CD14-positive monocyte (primary cell): ENCODE results near the gene TMEM158. TPM values are rescaled to one million over a fixed set of nuclear protein-coding genes. Genes with fewer than 3 reads are reported as not detected.

ENCODE experiments used
- DNase-seq, 3 donors: peaks; one replicate each; pipeline ENCODE4 v3.0.0-alpha.2; 2011 to 2022
- H2AFZ ChIP-seq: 2 replicates; pipeline ENCODE4 v1.6.0; 2012; ENCODE audit warnings: mild to moderate bottlenecking, low read depth, low read length, inconsistent platforms; ENCODE audit not compliant: insufficient read depth, poor library complexity, severe bottlenecking
- H3K27ac ChIP-seq, 2 donors: 1 replicate in 1 of 2; 2 replicates in 1 of 2; pipeline ENCODE4 v1.5.1; 2012 to 2013; ENCODE audit warnings: low read length in 2 of 2, control low read depth in 1 of 2, inconsistent platforms in 1 of 2, low read depth in 1 of 2, mild to moderate bottlenecking in 1 of 2
- H3K27me3 ChIP-seq, 2 donors: one replicate each; pipeline versions ENCODE4 v1.6.0 to v1.6.1; 2011 to 2013; ENCODE audit warnings: low read length in 2 of 2; ENCODE audit not compliant: control insufficient read depth in 2 of 2, insufficient read depth in 2 of 2
- H3K36me3 ChIP-seq, 2 donors: replicated peaks in 1 of 2; 1 replicate in 1 of 2; 2 replicates in 1 of 2; pipeline versions ENCODE4 v1.5.1 to v1.6.1; 2012 to 2013; ENCODE audit warnings: low read length in 2 of 2, control low read depth in 1 of 2, inconsistent platforms in 1 of 2, mild to moderate bottlenecking in 1 of 2; ENCODE audit not compliant: insufficient read depth in 2 of 2, control insufficient read depth in 1 of 2
- H3K4me1 ChIP-seq, 2 donors: 1 replicate in 1 of 2; 2 replicates in 1 of 2; pipeline versions ENCODE4 v1.5.1 to v1.6.1; 2012 to 2013; ENCODE audit warnings: low read length in 2 of 2, control low read depth in 1 of 2, inconsistent platforms in 1 of 2, mild to moderate bottlenecking in 1 of 2, moderate library complexity in 1 of 2; ENCODE audit not compliant: insufficient read depth in 2 of 2, control insufficient read depth in 1 of 2
- H3K4me2 ChIP-seq: replicated peaks from 2 replicates; pipeline ENCODE3; 2012; ENCODE audit warnings: low read length, moderate library complexity, mild to moderate bottlenecking; ENCODE audit not compliant: poor library complexity, severe bottlenecking; ENCODE audit errors: extremely low read depth
- H3K4me3 ChIP-seq, 3 experiments: fragments of 200-600 bp in 1 of 3; sonication (generic) in 1 of 3; replicated peaks in 1 of 3; 1 replicate in 2 of 3; 2 replicates in 1 of 3; pipeline ENCODE4 v1.5.1; 2011 to 2013; ENCODE audit warnings: low read length in 3 of 3, mild to moderate bottlenecking in 3 of 3, control low read depth in 2 of 3, low read depth in 2 of 3, inconsistent platforms in 1 of 3, moderate library complexity in 1 of 3
- H3K79me2 ChIP-seq: 2 replicates; pipeline ENCODE4 v1.6.0; 2012; ENCODE audit warnings: mild to moderate bottlenecking, control low read depth, inconsistent platforms, low read length, moderate library complexity; ENCODE audit not compliant: insufficient read depth
- H3K9ac ChIP-seq: 2 replicates; pipeline ENCODE4 v1.6.0; 2017; ENCODE audit warnings: low read length, mild to moderate bottlenecking; ENCODE audit not compliant: insufficient read depth, poor library complexity, severe bottlenecking
- H3K9me3 ChIP-seq, 2 donors: replicated peaks in 1 of 2; 1 replicate in 1 of 2; 2 replicates in 1 of 2; pipeline versions ENCODE4 v1.5.1 to v1.6.1; 2012 to 2013; ENCODE audit warnings: low read length in 2 of 2, control low read depth in 1 of 2; ENCODE audit not compliant: control insufficient read depth in 1 of 2, insufficient read depth in 1 of 2
- H4K20me1 ChIP-seq: 2 replicates; pipeline ENCODE4 v1.6.0; 2012; ENCODE audit warnings: mild to moderate bottlenecking, low read length, control low read depth, moderate library complexity; ENCODE audit not compliant: insufficient read depth
- H3K27ac Mint-ChIP-seq, 7 donors: one replicate each; pipeline ENCODE4 v1.8.0; 2020; ENCODE audit warnings: mild to moderate bottlenecking in 7 of 7, mixed read lengths in 7 of 7, moderate library complexity in 6 of 7, inconsistent platforms in 2 of 7
- H3K27me3 Mint-ChIP-seq, 3 donors: one replicate each; pipeline ENCODE4 v1.8.0; 2021 to 2022; ENCODE audit warnings: low read depth in 3 of 3, mild to moderate bottlenecking in 3 of 3, mixed read lengths in 3 of 3, moderate library complexity in 3 of 3, inconsistent platforms in 1 of 3
- H3K36me3 Mint-ChIP-seq, 2 donors: one replicate each; pipeline ENCODE4 v1.8.0; 2020; ENCODE audit warnings: mixed read lengths in 2 of 2, inconsistent platforms in 1 of 2, mild to moderate bottlenecking in 1 of 2
- H3K4me1 Mint-ChIP-seq: one replicate; pipeline ENCODE4 v1.8.0; 2020; ENCODE audit warnings: mild to moderate bottlenecking, mixed read lengths
- H3K4me3 Mint-ChIP-seq, 2 donors: one replicate each; pipeline ENCODE4 v1.8.0; 2020; ENCODE audit warnings: mild to moderate bottlenecking in 2 of 2, mixed read lengths in 2 of 2, moderate library complexity in 1 of 2
- H3K9me3 Mint-ChIP-seq, 7 donors: one replicate each; pipeline ENCODE4 v1.8.0; 2020 to 2022; ENCODE audit warnings: mixed read lengths in 7 of 7, mild to moderate bottlenecking in 6 of 7, moderate library complexity in 6 of 7, inconsistent platforms in 2 of 7
- WGBS: methylation state at CpG from one replicate; pipeline ENCODE4 v1.1.5; 2013; ENCODE audit warnings: missing lambda C conversion rate; ENCODE audit not compliant: insufficient coverage; 5-methylcytosine and 5-hydroxymethylcytosine counted together
- intact Hi-C, 2 donors: fragments of 100-400 bp; cut with micrococcal nuclease; formaldehyde crosslinking; loops; one replicate each; pipeline versions ENCODE4 v1.15.0 to v1.15.1; 2023
- polyA plus RNA-seq, 3 donors: library from polyadenylated mRNA; depleted of rRNA in 1 of 3; unstranded in 2 of 3; stranded (reverse) in 1 of 3; fragments of 300-500 nt in 2 of 3; fragments of >200 nt in 1 of 3; fragmentation: Illumina TruSeq in 2 of 3; gene quantifications; 1 replicate in 2 of 3; 2 replicates in 1 of 3; pipeline ENCODE4 v1.2.3, GENCODE V29; 2012 to 2021
- TF ChIP-seq, protein P1 (sequence below): fragments of 200-600 bp; IDR thresholded peaks from one replicate; pipeline ENCODE4 v1.8.0; 2022; ENCODE audit warnings: antibody characterized with exemption, mild to moderate bottlenecking

TMEM158 gene
- polyA plus RNA-seq, 3 donors = 0.19 to 0.88 TPM; not detected in 1

DNA sequence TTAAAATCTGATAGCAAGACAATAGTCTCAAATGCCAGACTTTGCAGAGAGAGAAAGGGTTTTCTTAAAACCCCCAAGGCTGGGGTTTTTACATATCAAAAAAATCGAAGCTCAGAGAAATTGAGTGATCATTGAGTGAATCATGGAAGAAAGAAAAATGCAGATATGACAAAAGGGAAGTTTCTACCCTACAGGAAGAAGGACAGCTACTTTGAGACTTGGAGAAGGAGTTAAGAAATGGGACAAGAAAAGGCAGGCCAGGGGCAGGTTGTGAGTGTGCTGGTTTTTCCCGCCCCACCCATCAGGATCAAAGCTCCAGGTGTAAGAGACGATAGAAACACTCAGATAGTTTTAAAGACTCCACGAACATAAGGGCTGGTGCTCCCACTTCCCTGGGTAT is 18.6 kb downstream of the TMEM158 start:
- TF ChIP-seq, protein P1, sequence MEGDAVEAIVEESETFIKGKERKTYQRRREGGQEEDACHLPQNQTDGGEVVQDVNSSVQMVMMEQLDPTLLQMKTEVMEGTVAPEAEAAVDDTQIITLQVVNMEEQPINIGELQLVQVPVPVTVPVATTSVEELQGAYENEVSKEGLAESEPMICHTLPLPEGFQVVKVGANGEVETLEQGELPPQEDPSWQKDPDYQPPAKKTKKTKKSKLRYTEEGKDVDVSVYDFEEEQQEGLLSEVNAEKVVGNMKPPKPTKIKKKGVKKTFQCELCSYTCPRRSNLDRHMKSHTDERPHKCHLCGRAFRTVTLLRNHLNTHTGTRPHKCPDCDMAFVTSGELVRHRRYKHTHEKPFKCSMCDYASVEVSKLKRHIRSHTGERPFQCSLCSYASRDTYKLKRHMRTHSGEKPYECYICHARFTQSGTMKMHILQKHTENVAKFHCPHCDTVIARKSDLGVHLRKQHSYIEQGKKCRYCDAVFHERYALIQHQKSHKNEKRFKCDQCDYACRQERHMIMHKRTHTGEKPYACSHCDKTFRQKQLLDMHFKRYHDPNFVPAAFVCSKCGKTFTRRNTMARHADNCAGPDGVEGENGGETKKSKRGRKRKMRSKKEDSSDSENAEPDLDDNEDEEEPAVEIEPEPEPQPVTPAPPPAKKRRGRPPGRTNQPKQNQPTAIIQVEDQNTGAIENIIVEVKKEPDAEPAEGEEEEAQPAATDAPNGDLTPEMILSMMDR = no peak
- no peak for DNase-seq
- H3K27me3 Mint-ChIP-seq = peaks cover 0 to 4% (median 2%) of the 10 kb centered on the region in 3 donors
- Histone ChIP-seq H4K20me1 (no peaks in the 10 kb centered on the region), H2AFZ (no peak overlapping the region), H3K4me2 (no peak overlapping the region), H3K4me1 (peaks cover 0 to 3% of the 10 kb centered on the region in 2 donors), H3K36me3 (no peaks in the 10 kb centered on the region), H3K9ac (no peak overlapping the region), H3K4me3 (no peak overlapping the region), H3K79me2 (no peaks in the 10 kb centered on the region), H3K27ac (no peak overlapping the region), H3K27me3 (no peaks in the 10 kb centered on the region), H3K9me3 (no peaks in the 10 kb centered on the region)
- WGBS = 100% methylated on average over 3 of the region's 4 CpGs
- no peaks in the 10 kb centered on the region for H3K36me3 Mint-ChIP-seq
- intact Hi-C loops = loop anchor here (5.0 to 10.0 kb wide), 2 partner anchors 35 to 63 kb away; partner anchors contain the start of gene CDCP1 (in 1 of the 2)
- H3K4me3 Mint-ChIP-seq = no peak overlapping the region
- peaks cover 19% of the 10 kb centered on the region for H3K4me1 Mint-ChIP-seq
- H3K27ac Mint-ChIP-seq = peak overlapping the region in 3 of 7 donors; percentile 3 to 72 (median 34)
- H3K9me3 Mint-ChIP-seq = peaks cover 0 to 5% (median 0%) of the 10 kb centered on the region in 7 donors

DNA sequence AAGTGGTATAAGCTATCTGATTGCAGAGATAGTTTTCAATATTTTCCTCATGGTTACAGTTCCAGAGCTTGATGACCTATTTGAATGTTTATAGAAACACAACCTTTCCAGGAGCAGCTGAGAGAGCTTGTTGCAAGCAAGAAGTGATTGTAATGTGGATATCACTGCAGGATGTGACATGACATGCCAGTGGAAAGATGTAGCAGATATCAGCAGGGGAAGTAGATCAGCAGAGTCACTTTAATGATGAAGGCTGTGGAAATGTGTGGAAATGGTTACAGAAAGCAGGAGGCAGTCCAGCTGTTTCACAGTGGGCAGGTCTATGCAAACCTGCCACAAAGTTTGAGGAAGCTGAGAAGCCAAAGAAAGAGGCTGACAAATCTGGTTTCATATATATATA is 21.0 kb downstream of the TMEM158 start:
- Histone ChIP-seq H3K9ac (no peak overlapping the region), H3K4me3 (no peak overlapping the region), H3K27ac (no peak overlapping the region), H3K36me3 (no peaks in the 10 kb centered on the region), H2AFZ (no peak overlapping the region), H3K4me1 (peaks cover 0 to 3% of the 10 kb centered on the region in 2 donors), H4K20me1 (no peaks in the 10 kb centered on the region), H3K79me2 (no peaks in the 10 kb centered on the region), H3K9me3 (no peaks in the 10 kb centered on the region), H3K27me3 (no peaks in the 10 kb centered on the region), H3K4me2 (no peak overlapping the region)
- Mint-ChIP-seq H3K36me3 (no peaks in the 10 kb centered on the region), H3K4me3 (no peak overlapping the region), H3K9me3 (peaks cover 0 to 5% (median 0%) of the 10 kb centered on the region in 7 donors), H3K27me3 (peaks cover 0 to 4% (median 2%) of the 10 kb centered on the region in 3 donors), H3K27ac (peak overlapping the region in 1 of 7 donors; percentile 50), H3K4me1 (peaks cover 9% of the 10 kb centered on the region)
- TF ChIP-seq, protein P1 = no peak
- intact Hi-C loops = loop anchor here (5.0 to 10.0 kb wide), 2 partner anchors 33 to 60 kb away; partner anchors contain the start of gene CDCP1 (in 1 of the 2)
- DNase-seq = peak; percentile 30 to 50 (median 34)
